Subcutaneous preadipocyte (primary cell): Measurements from ENCODE around the gene CRIP1. TPM values are rescaled to one million over a fixed set of nuclear protein-coding genes. Genes with fewer than 3 reads are reported as not detected.

Experiments
- total RNA-seq: library from RNA; depleted of rRNA; stranded (reverse); fragments of >200 nt; gene quantifications from 2 replicates; pipeline ENCODE4 v1.2.3, GENCODE V29; 2012

The CRIP1 gene, protein sequence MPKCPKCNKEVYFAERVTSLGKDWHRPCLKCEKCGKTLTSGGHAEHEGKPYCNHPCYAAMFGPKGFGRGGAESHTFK
- 2.9 and 4.4 TPM in 2 replicates for total RNA-seq

DNA sequence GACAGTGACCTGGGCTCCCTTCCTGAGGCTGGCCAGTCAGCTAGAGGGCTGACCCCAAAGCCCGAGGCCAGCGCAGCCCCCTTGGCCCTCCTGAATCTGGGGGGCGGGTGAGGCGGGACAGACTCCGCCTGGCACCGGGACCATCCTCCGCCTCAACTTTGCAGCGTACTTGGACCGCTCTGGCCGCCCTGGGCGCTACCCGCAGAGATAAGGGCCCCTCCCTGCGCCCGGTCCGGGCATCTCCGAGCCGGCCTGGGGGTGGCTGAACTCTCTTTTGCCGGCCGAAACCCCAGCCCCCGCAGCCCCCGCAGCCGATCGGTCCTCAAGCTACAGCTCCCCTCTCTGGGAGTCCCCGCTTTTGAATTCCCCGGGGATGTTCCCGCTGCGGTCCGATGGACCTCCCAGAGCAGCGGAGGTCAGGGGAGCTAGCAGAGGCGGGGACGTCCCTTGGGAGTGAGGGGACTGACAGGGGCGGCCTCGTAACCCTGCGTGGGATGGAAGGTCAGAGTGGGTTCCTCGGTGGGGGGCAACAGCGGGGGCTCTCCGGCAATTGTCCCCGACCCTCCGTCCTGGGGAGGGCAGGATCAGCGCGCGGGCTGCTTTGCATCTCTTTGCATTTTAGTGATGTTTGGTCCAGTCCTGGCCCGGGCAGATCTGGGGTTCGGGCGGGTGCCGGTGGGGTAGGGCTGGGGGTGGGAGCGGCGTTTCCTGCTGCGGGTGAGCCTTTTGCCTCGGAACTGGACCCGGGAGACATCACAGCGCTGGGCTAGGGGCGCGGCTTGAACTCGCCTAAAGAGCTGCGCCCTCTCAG, at the start of gene CRIP1:
Gene CRIP1 (plus strand): TSS at position 724 of the 811 bp plus-strand sequence. CDS start 374 bp downstream, outside the sequence.

DNA sequence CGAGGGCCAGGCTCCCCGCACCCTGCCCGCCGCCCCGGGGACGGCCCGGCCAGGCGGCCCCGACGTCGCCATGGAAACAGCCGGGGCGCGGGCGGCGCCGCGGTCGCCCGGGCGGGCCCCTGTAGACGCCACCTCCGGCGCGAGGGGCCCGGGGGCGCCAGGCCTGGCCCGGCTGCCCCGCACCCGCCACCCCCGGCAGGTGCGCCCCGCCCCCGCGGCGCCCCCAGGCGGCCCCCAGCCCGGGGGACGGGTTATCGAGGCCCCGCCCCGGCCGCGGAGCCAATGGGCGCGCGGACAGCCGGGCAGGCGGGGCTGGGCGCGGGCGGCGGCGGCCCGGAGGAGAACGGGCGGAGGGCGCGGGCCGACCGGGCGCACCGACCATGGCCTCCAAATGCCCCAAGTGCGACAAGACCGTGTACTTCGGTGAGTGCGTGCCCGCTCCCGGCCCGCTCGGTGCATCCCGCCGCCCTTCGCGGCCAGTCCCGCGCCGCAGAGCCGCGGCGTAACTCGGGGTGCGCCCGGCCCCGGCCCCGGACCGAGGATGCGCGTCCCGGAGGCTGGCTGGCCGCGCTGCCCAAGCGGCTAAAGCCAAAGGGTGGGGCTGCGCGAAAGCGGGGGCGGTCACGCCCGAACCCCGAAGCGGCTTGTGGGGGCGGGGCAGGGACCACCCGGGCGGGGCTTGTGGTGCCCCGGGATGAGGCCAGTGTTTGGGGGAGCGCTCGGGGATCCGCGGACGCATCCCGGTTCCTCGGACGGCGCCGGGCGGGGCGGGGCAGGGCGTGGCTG, 12.0 kb upstream of the CRIP1 start, which contains the start of gene CRIP2:
Gene CRIP2 (plus strand): TSS at position 339 of the 786 bp plus-strand sequence. CDS start 42 bp downstream, at position 381.

DNA sequence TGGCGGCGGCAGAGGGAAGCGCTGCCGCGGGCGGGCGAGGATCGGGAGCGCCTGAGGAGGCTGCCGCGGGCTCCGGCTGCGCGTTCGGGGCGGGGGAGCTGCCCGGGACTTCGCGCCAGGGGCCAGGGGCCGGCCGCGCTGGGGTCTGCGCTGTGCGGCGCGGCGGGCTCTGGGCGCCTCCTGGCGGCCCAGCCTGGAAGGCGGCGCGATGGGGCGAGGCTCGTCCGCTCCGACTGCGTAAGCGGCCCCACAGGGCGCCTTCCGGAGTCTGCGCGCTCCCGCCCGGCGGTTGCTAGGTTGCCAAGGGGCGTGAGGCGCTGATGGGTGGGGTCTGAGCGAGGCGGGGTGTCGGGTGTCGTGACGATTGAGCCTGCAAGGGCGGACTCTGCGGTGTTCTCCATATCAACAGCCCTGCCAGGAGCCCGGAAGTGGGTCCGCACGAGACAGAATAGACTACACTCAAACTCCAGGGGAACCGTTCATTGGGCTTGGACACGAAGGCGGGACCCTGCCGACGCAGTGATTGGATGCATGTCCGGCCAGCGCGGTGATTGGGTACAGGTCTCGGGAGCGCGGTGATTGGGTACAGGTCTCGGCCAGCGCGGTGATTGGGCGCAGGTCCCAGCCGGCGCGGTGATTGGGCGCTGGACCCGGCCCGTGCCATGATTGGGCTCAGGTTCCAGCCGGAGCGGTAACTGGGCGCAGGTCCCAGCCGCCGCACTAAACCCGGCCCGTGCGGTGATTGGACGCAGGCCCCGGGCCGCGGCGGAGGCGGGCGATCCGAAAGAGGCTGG, 4.1 kb downstream of the CRIP1 start, which contains the start of gene TEDC1:
Gene TEDC1 (plus strand): TSS at position 675 of the 794 bp plus-strand sequence. CDS start 130 bp downstream, outside the sequence.

DNA sequence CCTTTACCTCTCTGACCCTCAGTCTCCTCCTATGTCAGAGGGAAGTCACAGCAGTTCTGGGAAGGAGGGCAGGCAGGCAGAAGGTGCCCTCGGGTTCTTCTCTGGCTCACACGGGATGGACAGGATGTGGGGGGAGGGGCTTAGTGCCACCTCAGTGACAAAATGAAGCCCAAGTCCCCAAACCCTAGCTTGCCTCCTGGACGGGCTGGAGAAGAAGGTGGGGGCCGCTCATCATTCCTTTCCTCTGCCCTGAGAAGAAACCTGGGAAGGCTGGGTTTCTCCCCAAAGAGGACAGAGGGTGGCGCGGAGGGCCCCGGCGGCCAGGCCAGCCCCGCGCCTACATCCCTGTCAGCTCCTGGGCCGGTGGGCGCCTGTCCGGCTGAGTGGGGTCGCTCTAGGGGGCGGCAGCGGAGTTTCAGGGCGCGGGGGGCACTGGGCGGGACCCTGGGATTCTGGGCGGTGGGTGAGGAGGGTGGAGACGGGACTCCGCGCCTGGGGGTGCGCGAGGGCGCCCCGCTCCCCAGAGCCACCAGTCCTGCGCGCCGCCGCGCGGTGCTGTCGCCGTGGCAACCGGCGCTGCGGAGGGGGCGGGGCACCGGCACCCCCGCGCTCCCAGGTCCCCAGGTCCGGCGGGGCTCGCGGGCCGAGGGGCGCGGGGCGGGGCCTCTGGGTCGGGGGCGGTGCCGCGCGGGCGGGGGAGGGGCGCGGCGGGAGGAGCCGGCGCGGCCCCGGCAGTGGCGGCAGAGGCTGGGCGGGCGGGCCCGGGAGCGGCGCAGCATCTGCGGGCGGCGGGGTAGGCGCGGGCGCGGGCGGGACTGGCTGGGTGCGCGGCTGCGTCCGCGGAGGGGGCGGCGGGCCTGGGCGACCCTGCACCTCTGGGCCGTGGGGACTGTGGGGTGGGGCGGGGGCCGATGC, 39.4 kb downstream of the CRIP1 start, which contains the start of gene TMEM121:
Gene TMEM121 (plus strand): TSS at position 723 of the 915 bp plus-strand sequence. CDS start 2,252 bp downstream, outside the sequence.

Other genes with a start within 250 kb of the CRIP1 start
- 36.8 and 39.3 TPM in 2 replicates for gene BTBD6, start 238.4 kb upstream of the CRIP1 start, total RNA-seq
- 29.8 and 40.1 TPM in 2 replicates for gene BRF1, start 185.9 kb upstream of the CRIP1 start, total RNA-seq
- gene PACS2, start 172.1 kb upstream of the CRIP1 start, total RNA-seq = 49.9 and 51.1 TPM in 2 replicates
- gene TEX22, start 88.3 kb upstream of the CRIP1 start, total RNA-seq = 0.20 and 0.73 TPM in 2 replicates
- 58.8 and 77.2 TPM in 2 replicates for gene MTA1, start 67.1 kb upstream of the CRIP1 start, total RNA-seq
- 22.8 and 24.6 TPM in 2 replicates for gene CRIP2, start 12.1 kb upstream of the CRIP1 start, total RNA-seq
- gene TEDC1, start 4.4 kb downstream of the CRIP1 start, total RNA-seq = 8.5 and 15.6 TPM in 2 replicates
- 2.9 and 3.3 TPM in 2 replicates for gene TMEM121, start 39.7 kb downstream of the CRIP1 start, total RNA-seq